ENCODE data around the gene ACSS1.

The ACSS1 gene

GRCh38 chr20:25031241-25031640 is 26.7 kb downstream of the ACSS1 start:
- no peak overlapping the region for H3K4me2 ChIP-seq (ENCODE audit: low read length)
- H3K4me1 ChIP-seq (ENCODE audit: control insufficient read depth, low read length), result peaks cover 22% of the 10 kb centered on the region
- H3K79me2 ChIP-seq (ENCODE audit: control insufficient read depth, low read length), result no peaks in the 10 kb centered on the region
- H3K36me3 ChIP-seq (ENCODE audit: control insufficient read depth, low read length), result no peaks in the 10 kb centered on the region
- no peak for TF ChIP-seq CTCF (IDR thresholded peaks at IDR 0.05; ENCODE audit: low read depth, low read length, poor library complexity, severe bottlenecking)
- no peak for TF ChIP-seq EZH2phosphoT487 (IDR thresholded peaks at IDR 0.05; ENCODE audit: borderline replicate concordance, low read length)
- H3K27ac ChIP-seq (ENCODE audit: low read depth, low read length), result no peak overlapping the region
- H3K9me2 ChIP-seq (replicated peaks; ENCODE audit: control insufficient read depth, low read length), result no peaks in the 10 kb centered on the region
- no peaks in the 10 kb centered on the region for H3K27me3 ChIP-seq (ENCODE audit: control insufficient read depth, low read length)
- H3K4me3 ChIP-seq (ENCODE audit: low read length), result no peak overlapping the region
- peaks cover 6% of the 10 kb centered on the region; the same call in 1 of the 2 replicates for H3F3A ChIP-seq (ENCODE audit: control insufficient read depth, insufficient read depth)
- no peaks in the 10 kb centered on the region for H3K9me3 ChIP-seq (ENCODE audit: control insufficient read depth, insufficient read depth, low read length)
- H4K20me1 ChIP-seq (ENCODE audit: control insufficient read depth, insufficient read depth, low read depth, low read length), result no peaks in the 10 kb centered on the region

- H3F3A ChIP-seq (ENCODE audit: control insufficient read depth, insufficient read depth), result peaks cover 1% of the 10 kb centered on the region; the same call in 1 of the 2 replicates
- H3K4me1 ChIP-seq (ENCODE audit: control insufficient read depth, low read length), result peaks cover 17% of the 10 kb centered on the region
- no peaks in the 10 kb centered on the region for H4K20me1 ChIP-seq (ENCODE audit: control insufficient read depth, insufficient read depth, low read depth, low read length)
- H3K4me2 ChIP-seq (ENCODE audit: low read length), result no peak overlapping the region
- no peaks in the 10 kb centered on the region for H3K9me2 ChIP-seq (replicated peaks; ENCODE audit: control insufficient read depth, low read length)
- H3K36me3 ChIP-seq (ENCODE audit: control insufficient read depth, low read length), result no peaks in the 10 kb centered on the region
- no peaks in the 10 kb centered on the region for H3K27me3 ChIP-seq (ENCODE audit: control insufficient read depth, low read length)
- H3K79me2 ChIP-seq (ENCODE audit: control insufficient read depth, low read length), result no peaks in the 10 kb centered on the region
- no peaks in the 10 kb centered on the region for H3K9me3 ChIP-seq (ENCODE audit: control insufficient read depth, insufficient read depth, low read length)
- TF ChIP-seq EZH2phosphoT487 (IDR thresholded peaks at IDR 0.05; ENCODE audit: borderline replicate concordance, low read length) (no peak), CTCF (IDR thresholded peaks at IDR 0.05; ENCODE audit: low read depth, low read length, poor library complexity, severe bottlenecking) (no peak)
- no peak overlapping the region for H3K27ac ChIP-seq (ENCODE audit: low read depth, low read length)
- no peak overlapping the region for H3K4me3 ChIP-seq (ENCODE audit: low read length)
Observed at GRCh38 chr20:25030649-25031207, 27.2 kb downstream of the ACSS1 start.

- no peaks in the 10 kb centered on the region for H3K9me2 ChIP-seq (replicated peaks; ENCODE audit: control insufficient read depth, low read length)
Observed at GRCh38 chr20:25030007-25030648, 27.8 kb downstream of the ACSS1 start.

More at GRCh38 chr20:25030007-25030648, 27.8 kb downstream of the ACSS1 start:
- no peak overlapping the region for H3K27ac ChIP-seq (ENCODE audit: low read depth, low read length)
- no peak for TF ChIP-seq EZH2phosphoT487 (IDR thresholded peaks at IDR 0.05; ENCODE audit: borderline replicate concordance, low read length)
- TF ChIP-seq CTCF (IDR thresholded peaks at IDR 0.05; ENCODE audit: low read depth, low read length, poor library complexity, severe bottlenecking), result no peak
- H3K79me2 ChIP-seq (ENCODE audit: control insufficient read depth, low read length), result no peaks in the 10 kb centered on the region
- H3F3A ChIP-seq (ENCODE audit: control insufficient read depth, insufficient read depth), result no peaks in the 10 kb centered on the region
- H4K20me1 ChIP-seq (ENCODE audit: control insufficient read depth, insufficient read depth, low read depth, low read length), result no peaks in the 10 kb centered on the region
- H3K4me2 ChIP-seq (ENCODE audit: low read length), result no peak overlapping the region
- H3K36me3 ChIP-seq (ENCODE audit: control insufficient read depth, low read length), result no peaks in the 10 kb centered on the region
- H3K4me3 ChIP-seq (ENCODE audit: low read length), result no peak overlapping the region
- H3K9me3 ChIP-seq (ENCODE audit: control insufficient read depth, insufficient read depth, low read length), result no peaks in the 10 kb centered on the region
- H3K4me1 ChIP-seq (ENCODE audit: control insufficient read depth, low read length), result peaks cover 11% of the 10 kb centered on the region
- H3K27me3 ChIP-seq (ENCODE audit: control insufficient read depth, low read length), result no peaks in the 10 kb centered on the region

Data from DOHH2 (cell line).